B cell (primary cell): Measurements from ENCODE around the gene SETBP1. TPM values are rescaled to one million over a fixed set of nuclear protein-coding genes. Genes with fewer than 3 reads are reported as not detected.

Experiments used
- ATAC-seq: fragments of 200-7000 bp; cut with Tn5 transposase; one replicate; pipeline ENCODE4 v1.10.0; 2021; ENCODE audit warnings: low read depth, mild to moderate bottlenecking, moderate number of reproducible peaks, moderate library complexity
- CTCF ChIA-PET: fragments of 350-600 bp; sonication (Branson Sonifier 250); formaldehyde crosslinking; loops from one replicate; lab custom pipeline; 2021; ENCODE audit warnings: antibody characterized with exemption, inconsistent platforms; lab: Charles Lee
- POLR2A ChIA-PET: fragments of 350-600 bp; sonication (Branson Sonifier 250); formaldehyde crosslinking; loops from one replicate; lab custom pipeline; 2021; ENCODE audit warnings: antibody characterized with exemption; lab: Charles Lee
- DNase-seq: peaks from one replicate; pipeline ENCODE4 v3.0.0; 2013
- H2AFZ ChIP-seq: 2 replicates; pipeline ENCODE4 v1.6.1; 2012; ENCODE audit warnings: mild to moderate bottlenecking, low read depth, low read length; ENCODE audit not compliant: insufficient read depth, poor library complexity, severe bottlenecking
- H3K27ac ChIP-seq, 2 donors: 1 replicate in 1 of 2; 2 replicates in 1 of 2; pipeline ENCODE4 v1.5.1; 2012 to 2013; ENCODE audit warnings: low read length in 2 of 2, mild to moderate bottlenecking in 2 of 2, moderate library complexity in 1 of 2
- H3K27me3 ChIP-seq, 4 experiments: fragments of 200-600 bp in 1 of 4; sonication (generic) in 1 of 4; replicated peaks in 1 of 4; 1 replicate in 2 of 4; 2 replicates in 2 of 4; pipeline versions ENCODE4 v1.6.1 to v1.7.0; 2013 to 2016; ENCODE audit warnings: low read length in 3 of 4, mild to moderate bottlenecking in 2 of 4, mixed read lengths in 1 of 4, moderate library complexity in 1 of 4; ENCODE audit not compliant: insufficient read depth in 4 of 4, control insufficient read depth in 3 of 4; ENCODE audit errors: control extremely low read depth in 1 of 4
- H3K36me3 ChIP-seq, 2 experiments: replicated peaks in 1 of 2; 1 replicate in 1 of 2; 2 replicates in 1 of 2; pipeline versions ENCODE4 v1.6.1 to v1.7.1; 2013; ENCODE audit warnings: low read length in 1 of 2; ENCODE audit not compliant: insufficient read depth in 2 of 2, control insufficient read depth in 1 of 2; ENCODE audit errors: control extremely low read depth in 1 of 2, extremely low read depth in 1 of 2
- H3K4me1 ChIP-seq, 2 donors: fragments of 200-600 bp in 1 of 2; sonication (generic) in 1 of 2; 1 replicate in 1 of 2; 2 replicates in 1 of 2; pipeline versions ENCODE4 v1.5.1 to v1.6.1; 2013 to 2017; ENCODE audit warnings: low read length in 2 of 2; ENCODE audit not compliant: control insufficient read depth in 2 of 2, insufficient read depth in 2 of 2
- H3K4me2 ChIP-seq: replicated peaks from 2 replicates; pipeline ENCODE3; 2012; ENCODE audit warnings: mild to moderate bottlenecking, low read depth, low read length; ENCODE audit not compliant: poor library complexity, severe bottlenecking
- H3K4me3 ChIP-seq, 5 experiments: fragments of 200-600 bp in 1 of 5; sonication (generic) in 1 of 5; 1 replicate in 3 of 5; 2 replicates in 2 of 5; pipeline versions ENCODE4 v1.5.1 to v1.7.0; 2011 to 2016; ENCODE audit warnings: low read length in 4 of 5, mild to moderate bottlenecking in 4 of 5, low read depth in 2 of 5, control low read depth in 1 of 5, moderate library complexity in 1 of 5; ENCODE audit not compliant: insufficient read depth in 1 of 5; ENCODE audit errors: control extremely low read depth in 1 of 5, extremely low read depth in 1 of 5
- H3K79me2 ChIP-seq: fragments of 200-600 bp; sonication (generic); one replicate; pipeline ENCODE4 v1.6.0; 2016; ENCODE audit warnings: low read length; ENCODE audit not compliant: control insufficient read depth, insufficient read depth
- H3K9ac ChIP-seq: fragments of 200-600 bp; sonication (generic); 2 replicates; pipeline ENCODE4 v1.6.1; 2017; ENCODE audit warnings: mild to moderate bottlenecking, low read length, moderate library complexity
- H3K9me3 ChIP-seq, 3 donors: one replicate each; pipeline versions ENCODE4 v1.6.1 to v1.7.1; 2013; ENCODE audit warnings: low read length in 2 of 3; ENCODE audit not compliant: control insufficient read depth in 2 of 3, insufficient read depth in 1 of 3; ENCODE audit errors: control extremely low read depth in 1 of 3
- H4K20me1 ChIP-seq: 2 replicates; pipeline ENCODE4 v1.6.0; 2012; ENCODE audit warnings: mild to moderate bottlenecking, low read length; ENCODE audit not compliant: insufficient read depth, control insufficient read depth, poor library complexity, severe bottlenecking
- H3K27ac Mint-ChIP-seq: one replicate; pipeline ENCODE4 v1.8.0; 2021; ENCODE audit warnings: mixed read lengths
- H3K27me3 Mint-ChIP-seq: one replicate; pipeline ENCODE4 v1.8.0; 2021; ENCODE audit warnings: mixed read lengths
- H3K4me1 Mint-ChIP-seq: one replicate; pipeline ENCODE4 v1.8.0; 2021; ENCODE audit warnings: mixed read lengths
- H3K4me3 Mint-ChIP-seq: one replicate; pipeline ENCODE4 v1.8.0; 2021; ENCODE audit warnings: mixed read lengths
- H3K9me3 Mint-ChIP-seq: one replicate; pipeline ENCODE4 v1.8.0; 2022; ENCODE audit warnings: mixed read lengths; ENCODE audit not compliant: insufficient read depth
- EZH2 ChIP-seq: IDR thresholded peaks from 2 replicates; pipeline ENCODE4 v1.6.1; 2012; ENCODE audit warnings: borderline replicate concordance, low read depth, mild to moderate bottlenecking, moderate library complexity, low read length; ENCODE audit not compliant: insufficient read depth, poor library complexity, severe bottlenecking
- WGBS: methylation state at CpG from one replicate; pipeline ENCODE4 v1.1.5; 2013; ENCODE audit warnings: missing lambda C conversion rate; ENCODE audit not compliant: insufficient coverage; 5-methylcytosine and 5-hydroxymethylcytosine counted together
- intact Hi-C: fragments of 100-400 bp; cut with micrococcal nuclease; formaldehyde crosslinking; loops from one replicate; pipeline ENCODE4 v1.10.0; 2022
- polyA plus RNA-seq: library from polyadenylated mRNA; depleted of rRNA; stranded (reverse); fragments of >200 nt; gene quantifications from 2 replicates; pipeline ENCODE4 v1.2.3, GENCODE V29; 2012
- total RNA-seq, 2 donors: library from RNA; stranded (reverse); fragments of 120-200 nt in 1 of 2; gene quantifications; 1 replicate in 1 of 2; 2 replicates in 1 of 2; pipeline versions ENCODE4 v1.2.3 to v1.2.4, GENCODE V29; 2013 to 2022
- TF ChIP-seq, protein P1 (sequence below): fragments of 200-600 bp; IDR thresholded peaks from one replicate; pipeline ENCODE4 v1.8.0; 2022; ENCODE audit warnings: antibody characterized with exemption, mild to moderate bottlenecking

The SETBP1 gene
- total and polyA plus RNA-seq, 2 donors (not counting 1 experiment from before 2014, with no cell fraction given): 15.1 to 129 TPM

DNA sequence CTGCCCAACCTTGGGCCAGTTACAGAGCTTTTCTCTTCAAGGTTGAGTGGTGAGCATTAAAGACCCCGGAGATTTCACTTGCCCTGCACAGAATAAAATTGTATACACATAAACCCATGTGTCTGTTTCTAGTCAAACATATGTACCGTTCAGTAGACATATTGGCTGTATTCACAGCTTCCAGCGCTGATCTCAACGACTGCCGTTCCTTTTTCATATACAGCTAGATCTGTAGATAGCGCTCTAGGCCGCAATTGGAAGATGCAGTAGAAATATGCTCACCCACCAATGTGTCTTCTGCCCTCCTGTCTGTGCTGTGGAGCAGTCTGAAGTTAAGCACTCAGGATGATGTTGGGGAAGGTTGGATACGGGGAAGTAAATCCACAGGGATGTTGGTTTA lies 317.7 kb downstream of the SETBP1 start:
- H3K9me3 ChIP-seq: peaks cover 0 to 6% (median 0%) of the 10 kb centered on the region in 3 donors
- Mint-ChIP-seq H3K9me3 (peaks cover 6% of the 10 kb centered on the region), H3K4me1 (peaks cover 20% of the 10 kb centered on the region), H3K4me3 (no peak overlapping the region), H3K27me3 (no peaks in the 10 kb centered on the region), H3K27ac (no peak overlapping the region)
- 98% methylated on average over 5 of the region's 8 CpGs for WGBS
- no peak overlapping the region for H3K27ac ChIP-seq
- H3K36me3 ChIP-seq: no peaks in the 10 kb centered on the region
- H3K4me2 ChIP-seq: no peak overlapping the region
- no peaks in the 10 kb centered on the region for H4K20me1 ChIP-seq
- DNase-seq: no peak
- ChIA-PET CTCF (interaction anchor here (1.0 kb wide), 1 partner anchor 11 kb away, joined by 3 read pairs; no protein-coding TSS in a partner anchor), POLR2A (no interaction called here)
- H3K79me2 ChIP-seq: no peaks in the 10 kb centered on the region
- intact Hi-C loops: loop anchor here (10.0 kb wide), 1 partner anchor 216 kb away; no protein-coding TSS in a partner anchor
- no peak for TF ChIP-seq EZH2
- TF ChIP-seq, protein P1, sequence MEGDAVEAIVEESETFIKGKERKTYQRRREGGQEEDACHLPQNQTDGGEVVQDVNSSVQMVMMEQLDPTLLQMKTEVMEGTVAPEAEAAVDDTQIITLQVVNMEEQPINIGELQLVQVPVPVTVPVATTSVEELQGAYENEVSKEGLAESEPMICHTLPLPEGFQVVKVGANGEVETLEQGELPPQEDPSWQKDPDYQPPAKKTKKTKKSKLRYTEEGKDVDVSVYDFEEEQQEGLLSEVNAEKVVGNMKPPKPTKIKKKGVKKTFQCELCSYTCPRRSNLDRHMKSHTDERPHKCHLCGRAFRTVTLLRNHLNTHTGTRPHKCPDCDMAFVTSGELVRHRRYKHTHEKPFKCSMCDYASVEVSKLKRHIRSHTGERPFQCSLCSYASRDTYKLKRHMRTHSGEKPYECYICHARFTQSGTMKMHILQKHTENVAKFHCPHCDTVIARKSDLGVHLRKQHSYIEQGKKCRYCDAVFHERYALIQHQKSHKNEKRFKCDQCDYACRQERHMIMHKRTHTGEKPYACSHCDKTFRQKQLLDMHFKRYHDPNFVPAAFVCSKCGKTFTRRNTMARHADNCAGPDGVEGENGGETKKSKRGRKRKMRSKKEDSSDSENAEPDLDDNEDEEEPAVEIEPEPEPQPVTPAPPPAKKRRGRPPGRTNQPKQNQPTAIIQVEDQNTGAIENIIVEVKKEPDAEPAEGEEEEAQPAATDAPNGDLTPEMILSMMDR: no peak
- H3K27me3 ChIP-seq: no peaks in the 10 kb centered on the region
- H2AFZ ChIP-seq: no peak overlapping the region
- no peak for ATAC-seq
- no peak overlapping the region for H3K9ac ChIP-seq
- no peak overlapping the region for H3K4me3 ChIP-seq
- H3K4me1 ChIP-seq: peaks cover 11 to 12% of the 10 kb centered on the region in 2 donors

DNA sequence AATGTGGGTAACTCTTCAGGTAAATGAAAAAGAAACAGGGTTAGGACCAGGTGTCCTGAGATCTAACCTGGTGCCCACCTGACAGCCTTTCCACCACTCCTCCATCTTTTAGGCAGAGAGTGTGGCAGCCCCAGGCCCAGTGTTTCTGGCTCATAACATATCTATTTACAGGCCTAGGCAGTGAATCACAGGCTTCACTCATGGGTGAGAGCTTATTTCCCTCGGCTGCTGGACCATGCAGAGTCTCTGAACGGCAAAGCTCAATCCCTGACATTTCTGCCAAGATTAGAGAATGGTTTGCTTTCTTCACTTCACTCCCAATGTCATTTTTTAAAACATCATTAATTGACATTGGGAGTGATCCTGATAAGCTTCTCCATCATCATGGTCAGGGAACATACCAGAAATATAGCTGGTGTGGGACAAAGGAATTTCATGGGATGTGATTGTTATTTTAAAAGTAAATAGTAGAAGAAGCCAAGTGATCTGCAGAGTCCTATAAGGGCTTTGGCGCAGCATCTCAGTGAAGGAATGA lies 323.9 kb downstream of the SETBP1 start:
- no peak overlapping the region for H3K27ac Mint-ChIP-seq
- WGBS: 100% methylated on average over 1 of the region's 3 CpGs

More for the DNA sequence above, 323.9 kb downstream of the SETBP1 start:
- H3K4me3 Mint-ChIP-seq: no peak overlapping the region
- CTCF ChIA-PET: no interaction called here
- Histone ChIP-seq H3K9ac (no peak overlapping the region), H3K4me2 (no peak overlapping the region), H2AFZ (no peak overlapping the region), H3K36me3 (peaks cover 0 to 8% of the 10 kb centered on the region in 2 experiments), H3K27me3 (no peaks in the 10 kb centered on the region), H3K79me2 (no peaks in the 10 kb centered on the region), H3K4me1 (peaks cover 17 to 19% of the 10 kb centered on the region in 2 donors), H3K4me3 (no peak overlapping the region), H3K27ac (no peak overlapping the region), H3K9me3 (no peaks in the 10 kb centered on the region), H4K20me1 (peaks cover 2% of the 10 kb centered on the region)
- intact Hi-C loops: no loop called here
- peaks cover 31% of the 10 kb centered on the region for H3K4me1 Mint-ChIP-seq
- H3K27me3 Mint-ChIP-seq: no peaks in the 10 kb centered on the region
- no peaks in the 10 kb centered on the region for H3K9me3 Mint-ChIP-seq
- ATAC-seq: no peak
- TF ChIP-seq, protein P1: no peak
- no peak for TF ChIP-seq EZH2
- DNase-seq: no peak
- POLR2A ChIA-PET: no interaction called here
